Activated CD8-positive, alpha-beta memory T cell treated with anti-CD3 and anti-CD28 coated beads, Interleukin-2, amount 10 ng/mL, durations not matched to agents 7 days and 5 days (primary cell): ENCODE measurements around the gene GRM7. TPM values are rescaled to one million over a fixed set of nuclear protein-coding genes. Genes with fewer than 3 reads are reported as not detected.

Source experiments
- ATAC-seq: fragments of 150-1000 bp; cut with Tn5 transposase; one replicate; pipeline ENCODE4 v1.10.0; 2021; ENCODE audit warnings: moderate library complexity
- CTCF ChIA-PET: fragments of 350-600 bp; sonication (Branson Sonifier 250); formaldehyde crosslinking; loops from one replicate; lab custom pipeline; 2021; ENCODE audit warnings: antibody characterized with exemption; lab: Charles Lee
- DNase-seq: peaks from one replicate; pipeline ENCODE4 v3.0.0-alpha.2; 2020
- H3K27ac Mint-ChIP-seq: one replicate; pipeline ENCODE4 v1.8.0; 2021; ENCODE audit warnings: mild to moderate bottlenecking, mixed read lengths
- H3K27me3 Mint-ChIP-seq: one replicate; pipeline ENCODE4 v1.8.0; 2021; ENCODE audit warnings: mixed read lengths
- H3K36me3 Mint-ChIP-seq: one replicate; pipeline ENCODE4 v1.8.0; 2021; ENCODE audit warnings: mild to moderate bottlenecking, mixed read lengths
- H3K4me1 Mint-ChIP-seq: one replicate; pipeline ENCODE4 v1.8.0; 2021; ENCODE audit warnings: mixed read lengths
- H3K4me3 Mint-ChIP-seq: one replicate; pipeline ENCODE4 v1.8.0; 2021; ENCODE audit warnings: mild to moderate bottlenecking, moderate library complexity, mixed read lengths
- H3K9me3 Mint-ChIP-seq: one replicate; pipeline ENCODE4 v1.8.0; 2022; ENCODE audit warnings: low read depth, mixed read lengths
- total RNA-seq, 2 experiments: library from RNA; stranded (reverse); gene quantifications; one replicate each; pipeline ENCODE4 v1.2.3, GENCODE V29; 2021

The GRM7 gene
- total RNA-seq, 2 experiments from 2014 or later = not detected

- Mint-ChIP-seq H3K4me1 (no peaks in the 10 kb centered on the region), H3K27me3 (no peaks in the 10 kb centered on the region), H3K27ac (no peak overlapping the region), H3K9me3 (peaks cover 3% of the 10 kb centered on the region), H3K36me3 (no peaks in the 10 kb centered on the region), H3K4me3 (no peak overlapping the region)
- CTCF ChIA-PET = no interaction called here
- DNase-seq = no peak
- no peak for ATAC-seq
Measured at GRCh38 chr3:7650466-7650865, 789.6 kb downstream of the GRM7 start.

DNA sequence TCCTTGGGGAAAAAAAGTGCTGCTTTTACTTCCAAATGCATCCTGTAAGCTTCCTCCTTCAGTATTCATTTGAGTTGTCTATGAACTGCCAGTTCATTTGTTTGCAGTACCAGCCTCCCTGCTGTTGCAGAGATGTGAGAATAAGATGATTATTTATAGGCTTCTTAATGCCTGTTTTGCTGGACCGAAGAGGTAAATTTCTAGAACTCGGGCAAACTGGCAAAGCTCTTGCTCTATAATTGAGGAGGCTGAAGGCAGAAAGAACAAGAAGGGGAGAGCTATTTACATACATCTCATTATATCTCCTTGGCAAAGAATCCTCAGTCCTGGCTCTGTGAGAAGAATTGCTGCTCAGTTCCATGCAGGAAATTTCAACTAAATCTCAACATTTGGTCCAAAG lies 790.4 kb downstream of the GRM7 start:
- H3K9me3 Mint-ChIP-seq = peaks cover 6% of the 10 kb centered on the region
- no peaks in the 10 kb centered on the region for H3K27me3 Mint-ChIP-seq
- H3K4me3 Mint-ChIP-seq = no peak overlapping the region
- no peaks in the 10 kb centered on the region for H3K4me1 Mint-ChIP-seq
- DNase-seq (no peak), ATAC-seq (no peak)
- H3K36me3 Mint-ChIP-seq = no peaks in the 10 kb centered on the region
- CTCF ChIA-PET = no interaction called here
- H3K27ac Mint-ChIP-seq = no peak overlapping the region

GRCh38 chr3:7657214-7658112 lies 796.5 kb downstream of the GRM7 start:
- no peaks in the 10 kb centered on the region for H3K4me1 Mint-ChIP-seq
- CTCF ChIA-PET = no interaction called here
- H3K9me3 Mint-ChIP-seq = peaks cover 3% of the 10 kb centered on the region
- no peak overlapping the region for H3K4me3 Mint-ChIP-seq
- H3K36me3 Mint-ChIP-seq = no peaks in the 10 kb centered on the region
- H3K27me3 Mint-ChIP-seq = no peaks in the 10 kb centered on the region
- DNase-seq (no peak), ATAC-seq (no peak)
- H3K27ac Mint-ChIP-seq = no peak overlapping the region

GRCh38 chr3:7658294-7658693 lies 797.4 kb downstream of the GRM7 start:
- ATAC-seq (no peak), DNase-seq (no peak)
- H3K36me3 Mint-ChIP-seq = no peaks in the 10 kb centered on the region
- CTCF ChIA-PET = no interaction called here
- no peak overlapping the region for H3K27ac Mint-ChIP-seq
- no peaks in the 10 kb centered on the region for H3K4me1 Mint-ChIP-seq
- H3K9me3 Mint-ChIP-seq = peaks cover 3% of the 10 kb centered on the region
- H3K4me3 Mint-ChIP-seq = no peak overlapping the region
- H3K27me3 Mint-ChIP-seq = no peaks in the 10 kb centered on the region

DNA sequence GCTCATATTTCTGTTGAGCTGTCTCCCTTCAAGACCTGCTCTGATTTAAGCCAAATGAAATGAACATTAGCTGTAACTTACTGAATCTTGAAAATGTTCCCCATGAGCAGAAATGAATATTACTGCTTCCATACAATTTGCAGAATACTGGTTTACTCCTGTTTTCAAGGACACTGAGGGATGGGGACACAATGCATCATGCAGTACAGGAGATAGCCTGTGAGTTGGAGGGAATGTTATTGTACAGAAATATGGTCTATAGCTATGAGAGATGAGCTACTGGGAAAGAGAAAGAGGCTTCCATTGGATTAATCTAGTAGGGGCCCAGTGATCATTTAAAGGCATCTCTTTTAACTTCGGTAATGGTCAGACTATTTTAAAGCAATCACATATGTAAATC lies 798.2 kb downstream of the GRM7 start:
- Mint-ChIP-seq H3K27ac (no peak overlapping the region), H3K9me3 (peaks cover 3% of the 10 kb centered on the region), H3K4me3 (no peak overlapping the region), H3K36me3 (no peaks in the 10 kb centered on the region), H3K27me3 (no peaks in the 10 kb centered on the region), H3K4me1 (no peaks in the 10 kb centered on the region)
- CTCF ChIA-PET = no interaction called here
- ATAC-seq (no peak), DNase-seq (no peak)

- H3K36me3 Mint-ChIP-seq = no peaks in the 10 kb centered on the region
- DNase-seq (no peak), ATAC-seq (no peak)
- peaks cover 2% of the 10 kb centered on the region for H3K9me3 Mint-ChIP-seq
- no peak overlapping the region for H3K4me3 Mint-ChIP-seq
- CTCF ChIA-PET = no interaction called here
- H3K4me1 Mint-ChIP-seq = no peaks in the 10 kb centered on the region
- no peaks in the 10 kb centered on the region for H3K27me3 Mint-ChIP-seq
- no peak overlapping the region for H3K27ac Mint-ChIP-seq
Measured at GRCh38 chr3:7663771-7664170, 802.9 kb downstream of the GRM7 start.

GRCh38 chr3:7667774-7668173 lies 806.9 kb downstream of the GRM7 start:
- Mint-ChIP-seq H3K9me3 (peaks cover 2% of the 10 kb centered on the region), H3K27ac (no peak overlapping the region), H3K36me3 (no peaks in the 10 kb centered on the region), H3K27me3 (no peaks in the 10 kb centered on the region), H3K4me1 (no peaks in the 10 kb centered on the region), H3K4me3 (no peak overlapping the region)
- no peak for ATAC-seq
- CTCF ChIA-PET = no interaction called here
- no peak for DNase-seq

- H3K27me3 Mint-ChIP-seq = no peaks in the 10 kb centered on the region
- H3K36me3 Mint-ChIP-seq = no peaks in the 10 kb centered on the region
- H3K9me3 Mint-ChIP-seq = peaks cover 2% of the 10 kb centered on the region
- no peaks in the 10 kb centered on the region for H3K4me1 Mint-ChIP-seq
- CTCF ChIA-PET = no interaction called here
- H3K4me3 Mint-ChIP-seq = no peak overlapping the region
- ATAC-seq (no peak), DNase-seq (no peak)
- no peak overlapping the region for H3K27ac Mint-ChIP-seq
Measured at GRCh38 chr3:7669641-7670040, 808.7 kb downstream of the GRM7 start.

GRCh38 chr3:7678521-7678920 lies 817.6 kb downstream of the GRM7 start:
- Mint-ChIP-seq H3K4me3 (no peak overlapping the region), H3K36me3 (no peaks in the 10 kb centered on the region), H3K27me3 (no peaks in the 10 kb centered on the region), H3K27ac (no peak overlapping the region), H3K4me1 (no peaks in the 10 kb centered on the region), H3K9me3 (peaks cover 3% of the 10 kb centered on the region)
- no peak for ATAC-seq
- no peak for DNase-seq
- CTCF ChIA-PET = no interaction called here

DNA sequence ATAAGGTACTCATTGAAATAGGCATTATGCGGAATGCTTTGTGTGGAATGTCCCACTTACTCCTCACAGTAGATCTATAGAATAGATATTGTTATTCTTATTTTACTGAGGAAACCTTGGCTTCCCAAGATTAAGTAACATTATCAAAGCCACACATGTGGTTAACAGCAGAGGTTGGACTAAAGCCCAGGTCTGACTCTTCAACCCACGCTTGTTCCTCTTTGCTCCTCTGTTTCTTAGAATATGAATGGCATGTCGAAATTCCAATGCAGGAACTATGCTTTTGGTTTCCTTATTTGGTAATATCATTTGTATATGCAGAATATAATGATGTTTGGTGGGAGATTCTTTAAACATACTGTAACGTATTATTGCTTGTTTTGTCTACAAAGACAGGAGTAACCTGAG lies 821.9 kb downstream of the GRM7 start:
- no peaks in the 10 kb centered on the region for H3K4me1 Mint-ChIP-seq
- no peaks in the 10 kb centered on the region for H3K36me3 Mint-ChIP-seq
- no peaks in the 10 kb centered on the region for H3K27me3 Mint-ChIP-seq
- DNase-seq = no peak
- peaks cover 6% of the 10 kb centered on the region for H3K9me3 Mint-ChIP-seq
- H3K4me3 Mint-ChIP-seq = no peak overlapping the region
- ATAC-seq = no peak
- CTCF ChIA-PET = no interaction called here
- H3K27ac Mint-ChIP-seq = no peak overlapping the region

- CTCF ChIA-PET = no interaction called here
- H3K4me3 Mint-ChIP-seq = no peak overlapping the region
- DNase-seq (no peak), ATAC-seq (no peak)
- H3K27me3 Mint-ChIP-seq = no peaks in the 10 kb centered on the region
- H3K27ac Mint-ChIP-seq = no peak overlapping the region
- no peaks in the 10 kb centered on the region for H3K36me3 Mint-ChIP-seq
- H3K9me3 Mint-ChIP-seq = peaks cover 7% of the 10 kb centered on the region
- H3K4me1 Mint-ChIP-seq = no peaks in the 10 kb centered on the region
Measured at GRCh38 chr3:7683426-7683825, 822.5 kb downstream of the GRM7 start.

DNA sequence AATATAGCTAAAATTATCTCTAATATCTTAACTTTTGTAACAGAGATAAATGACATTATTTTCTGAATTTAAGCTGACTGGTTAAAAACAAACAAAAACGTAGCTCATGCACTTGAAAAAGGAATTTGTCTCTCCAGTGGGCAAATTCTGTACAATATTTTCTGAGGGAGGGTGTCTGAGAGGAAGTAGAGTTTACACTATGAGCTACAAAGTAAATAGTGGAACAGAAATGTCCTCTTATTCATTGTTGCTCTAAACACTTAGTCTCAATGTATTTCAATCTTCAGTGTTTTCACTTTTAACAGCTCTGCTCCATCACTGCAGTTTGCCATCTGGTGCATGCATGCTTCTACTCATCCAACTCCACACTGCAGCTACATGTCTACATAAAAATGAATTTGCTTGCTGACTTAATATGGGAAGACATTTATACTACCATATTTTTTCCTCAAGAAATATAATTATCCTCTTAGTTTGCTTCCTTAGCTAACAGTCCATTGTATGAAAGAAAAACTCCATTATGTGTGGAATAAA lies 823.3 kb downstream of the GRM7 start:
- H3K27me3 Mint-ChIP-seq = no peaks in the 10 kb centered on the region
- CTCF ChIA-PET = no interaction called here
- DNase-seq = no peak
- H3K9me3 Mint-ChIP-seq = peaks cover 3% of the 10 kb centered on the region
- H3K4me1 Mint-ChIP-seq = no peaks in the 10 kb centered on the region
- no peaks in the 10 kb centered on the region for H3K36me3 Mint-ChIP-seq
- ATAC-seq = no peak
- no peak overlapping the region for H3K27ac Mint-ChIP-seq
- no peak overlapping the region for H3K4me3 Mint-ChIP-seq

DNA sequence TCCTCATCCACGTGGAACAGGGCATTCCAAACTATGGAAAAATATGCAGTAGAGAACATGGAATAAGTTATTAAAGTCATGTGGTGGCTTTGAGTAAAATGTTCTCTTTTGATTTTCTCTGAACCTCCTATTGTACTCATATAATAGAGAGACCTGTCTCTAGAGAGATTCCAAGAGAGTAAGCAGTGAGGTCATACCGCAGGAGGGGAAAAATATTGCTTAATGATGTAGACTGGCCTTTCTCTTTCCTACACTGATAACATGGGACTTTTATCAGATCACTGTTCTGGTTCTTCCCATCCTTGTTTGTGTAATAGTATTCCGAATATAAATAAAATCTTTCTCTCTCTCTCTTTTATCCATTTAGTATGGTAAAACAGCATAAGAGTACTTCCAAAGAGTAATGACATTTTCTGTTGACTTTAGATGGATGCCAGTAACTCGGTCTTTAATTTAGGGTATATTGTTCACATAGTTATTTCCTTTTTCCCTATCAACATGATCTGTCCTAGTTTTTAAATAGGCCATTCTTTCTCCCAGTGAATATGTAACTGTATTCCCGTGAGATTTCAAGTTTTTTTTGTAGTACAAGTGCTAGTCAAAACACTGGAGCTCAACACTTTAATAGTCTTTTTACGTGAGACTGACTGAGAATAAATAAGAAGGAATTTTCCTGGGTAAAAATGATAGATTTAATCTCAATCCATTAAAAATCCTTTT lies 826.7 kb downstream of the GRM7 start:
- no peak for DNase-seq
- Mint-ChIP-seq H3K9me3 (peaks cover 7% of the 10 kb centered on the region), H3K36me3 (no peaks in the 10 kb centered on the region), H3K27me3 (no peaks in the 10 kb centered on the region), H3K4me3 (no peak overlapping the region), H3K27ac (no peak overlapping the region), H3K4me1 (no peaks in the 10 kb centered on the region)
- no peak for ATAC-seq
- CTCF ChIA-PET = no interaction called here

DNA sequence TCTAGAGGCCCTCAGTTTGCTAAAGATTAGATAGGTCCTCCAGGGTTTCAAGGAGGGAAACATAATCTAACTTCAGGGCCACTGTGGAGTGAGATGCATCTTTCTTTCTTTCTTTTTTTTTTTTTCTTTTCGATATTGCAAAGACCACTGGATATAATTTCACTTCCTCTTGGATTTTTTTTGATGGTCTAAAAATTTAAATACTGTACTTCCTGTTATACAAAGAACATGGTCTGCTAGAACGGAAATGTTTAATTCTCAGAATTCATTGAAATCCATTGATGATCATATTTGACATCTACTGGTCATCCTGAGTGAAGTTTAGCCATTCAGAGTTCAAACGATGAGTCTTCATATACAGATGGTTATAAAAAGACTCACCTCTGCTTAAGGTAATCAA lies 832.0 kb downstream of the GRM7 start:
- ATAC-seq = no peak
- H3K27me3 Mint-ChIP-seq = no peaks in the 10 kb centered on the region
- H3K4me1 Mint-ChIP-seq = no peaks in the 10 kb centered on the region

More for the DNA sequence above, 832.0 kb downstream of the GRM7 start:
- CTCF ChIA-PET = no interaction called here
- no peak for DNase-seq
- H3K27ac Mint-ChIP-seq = no peak overlapping the region
- H3K9me3 Mint-ChIP-seq = peaks cover 3% of the 10 kb centered on the region
- H3K4me3 Mint-ChIP-seq = no peak overlapping the region
- H3K36me3 Mint-ChIP-seq = no peaks in the 10 kb centered on the region
